Kidney epithelial cell (primary cell): ENCODE measurements around the gene DLX4. TPM values are rescaled to one million over a fixed set of nuclear protein-coding genes. Genes with fewer than 3 reads are reported as not detected.

ENCODE experiments used
- DNase-seq: peaks from one replicate; pipeline ENCODE4 v3.0.0-alpha.2; 2010; ENCODE audit warnings: low read depth
- H3K27me3 ChIP-seq: 2 replicates; pipeline ENCODE4 v1.6.0; 2011; ENCODE audit warnings: low read length; ENCODE audit not compliant: control insufficient read depth, insufficient read depth
- H3K36me3 ChIP-seq: 2 replicates; pipeline ENCODE4 v1.5.1; 2011; ENCODE audit warnings: low read length; ENCODE audit not compliant: control insufficient read depth, insufficient read depth
- H3K4me3 ChIP-seq: 2 replicates; pipeline ENCODE4 v1.5.1; 2011; ENCODE audit warnings: low read depth, mild to moderate bottlenecking, control low read depth, low read length
- CTCF ChIP-seq: IDR thresholded peaks from 2 replicates; pipeline ENCODE4 v1.5.1; 2011; ENCODE audit warnings: mild to moderate bottlenecking, moderate library complexity, low read length, control low read depth, inconsistent platforms; ENCODE audit not compliant: insufficient read depth, poor library complexity, severe bottlenecking
- total RNA-seq: library from RNA; depleted of rRNA; stranded (reverse); fragments of >200 nt; gene quantifications from 2 replicates; pipeline ENCODE4 v1.2.3, GENCODE V29; 2015

DLX4 gene
- total RNA-seq, 1 donor from 2014 or later, result 0.50 TPM

- Histone ChIP-seq H3K4me3 (no peak overlapping the region), H3K27me3 (peaks cover 7% of the 10 kb centered on the region), H3K36me3 (no peaks in the 10 kb centered on the region)
- DNase-seq, result no peak
- no peak for TF ChIP-seq CTCF
Observed at GRCh38 chr17:49957350-49957749, 11.6 kb upstream of the DLX4 start.

GRCh38 chr17:49958723-49959122, 10.3 kb upstream of the DLX4 start:
- Histone ChIP-seq H3K4me3 (no peak overlapping the region), H3K36me3 (no peaks in the 10 kb centered on the region), H3K27me3 (peaks cover 21% of the 10 kb centered on the region)
- DNase-seq, result no peak
- no peak for TF ChIP-seq CTCF

- no peaks in the 10 kb centered on the region for H3K36me3 ChIP-seq
- H3K27me3 ChIP-seq, result peaks cover 27% of the 10 kb centered on the region
- H3K4me3 ChIP-seq, result no peak overlapping the region
- DNase-seq, result peak; percentile 28
- TF ChIP-seq CTCF, result no peak
Observed at GRCh38 chr17:49959183-49959935, 9.6 kb upstream of the DLX4 start.

DNA sequence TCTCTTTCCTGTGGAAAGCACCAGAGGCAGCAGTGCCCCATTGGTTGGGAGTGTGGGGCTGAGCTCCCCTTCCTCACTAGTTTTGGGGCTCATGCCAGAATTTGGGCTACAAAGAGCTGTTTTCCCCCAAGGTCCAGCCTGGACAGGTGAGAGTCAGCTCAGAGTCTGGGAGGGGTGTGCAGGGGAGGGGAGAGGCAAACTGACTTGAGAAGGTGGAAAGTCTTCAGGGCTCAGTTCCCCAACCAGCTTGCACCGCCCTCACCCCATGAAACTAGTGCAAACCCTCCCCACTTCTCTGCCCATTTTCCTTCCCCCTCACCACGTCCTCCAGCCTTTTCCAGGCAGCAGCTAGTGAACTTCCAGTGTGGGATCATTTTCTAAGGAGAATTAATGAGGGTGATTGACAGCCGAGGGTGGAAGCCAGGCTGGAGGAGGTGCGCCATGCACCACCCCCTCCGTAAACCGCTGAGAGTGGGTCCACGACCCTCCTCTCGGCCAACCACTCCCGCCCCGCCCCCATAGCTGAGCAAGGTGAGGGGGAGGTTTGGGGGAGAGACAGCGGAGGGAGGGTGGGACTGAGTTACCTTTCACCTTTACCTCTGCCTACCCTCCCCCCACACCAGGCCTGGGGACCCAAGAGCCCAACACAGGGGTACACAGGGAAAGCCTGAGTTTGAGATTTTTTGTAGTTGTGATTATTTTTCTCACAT, 6.2 kb upstream of the DLX4 start:
- DNase-seq, result no peak
- no peak overlapping the region for H3K4me3 ChIP-seq
- TF ChIP-seq CTCF, result no peak
- no peaks in the 10 kb centered on the region for H3K36me3 ChIP-seq
- peaks cover 56% of the 10 kb centered on the region for H3K27me3 ChIP-seq

GRCh38 chr17:49963309-49963625, 5.7 kb upstream of the DLX4 start:
- no peak overlapping the region for H3K4me3 ChIP-seq
- TF ChIP-seq CTCF, result no peak

More at GRCh38 chr17:49963309-49963625, 5.7 kb upstream of the DLX4 start:
- no peak for DNase-seq
- H3K27me3 ChIP-seq, result peaks cover 60% of the 10 kb centered on the region
- no peaks in the 10 kb centered on the region for H3K36me3 ChIP-seq
